Measurements from ENCODE around the gene LGR6. TPM values are rescaled to one million over a fixed set of nuclear protein-coding genes. Genes with fewer than 3 reads are reported as not detected.

The LGR6 gene
- total RNA-seq, 1 experiment from 2014 or later: 1.0 TPM

DNA sequence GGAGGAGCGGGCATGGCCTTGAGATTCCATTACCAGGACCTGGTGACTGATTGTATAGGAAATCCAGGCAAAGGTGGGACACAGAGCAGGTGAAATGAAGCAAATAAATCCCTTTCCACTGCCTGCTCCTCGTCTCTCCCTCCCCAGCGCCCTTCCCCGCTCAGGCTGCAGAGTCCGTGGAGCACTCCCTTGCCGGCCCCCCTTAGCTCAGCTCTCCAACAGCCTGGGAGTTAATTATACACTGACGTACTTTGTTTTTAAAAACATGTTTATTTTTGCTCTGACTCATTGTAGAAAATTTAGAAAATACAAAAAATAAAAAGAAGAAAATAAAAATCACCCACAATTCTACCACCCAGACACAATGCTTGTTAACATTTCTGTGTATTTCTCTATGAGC is 61.7 kb downstream of the LGR6 start:
- Histone ChIP-seq H2BK120ac (ENCODE audit: low read depth, low read length, poor library complexity, severe bottlenecking) (no peak overlapping the region), H3K56ac (ENCODE audit: insufficient read length, low read depth, low read length) (no peak overlapping the region), H3K4ac (ENCODE audit: low read depth, low read length) (no peak overlapping the region), H3T11ph (ENCODE audit: low read length) (no peak overlapping the region), H2BK20ac (ENCODE audit: low read depth, low read length, poor library complexity, severe bottlenecking) (no peak overlapping the region), H4K20me1 (ENCODE audit: control insufficient read depth, insufficient read depth, insufficient read length) (no peaks in the 10 kb centered on the region), H2AFZ (ENCODE audit: low read length) (no peak overlapping the region), H3K9me3 (ENCODE audit: control insufficient read depth, low read depth, low read length) (no peaks in the 10 kb centered on the region), H4K5ac (ENCODE audit: insufficient read length, low read depth, low read length) (no peak overlapping the region), H2AK5ac (ENCODE audit: insufficient read length, low read length) (no peak overlapping the region), H3K4me1 (ENCODE audit: insufficient read depth, low read length) (no peaks in the 10 kb centered on the region), H3K27ac (ENCODE audit: insufficient read length, low read depth, low read length) (no peak overlapping the region), H3K79me2 (ENCODE audit: insufficient read depth, low read length) (no peaks in the 10 kb centered on the region), H3K14ac (ENCODE audit: insufficient read depth, low read length) (no peak overlapping the region), H3K27me3 (ENCODE audit: insufficient read depth, low read length) (no peaks in the 10 kb centered on the region), H3K23me2 (ENCODE audit: insufficient read length, low read depth, low read length, poor library complexity, severe bottlenecking) (no peaks in the 10 kb centered on the region), H2BK12ac (ENCODE audit: insufficient read length, low read depth, low read length) (no peak overlapping the region), H4K91ac (ENCODE audit: insufficient read length, low read depth, low read length) (no peak overlapping the region), H3K9ac (ENCODE audit: extremely low read depth, insufficient read length, low read length) (no peak overlapping the region), H3K23ac (ENCODE audit: insufficient read length, low read depth, low read length) (no peak overlapping the region), H2BK15ac (ENCODE audit: low read depth, low read length) (no peak overlapping the region), H3K79me1 (ENCODE audit: insufficient read depth, low read depth, low read length, poor library complexity, severe bottlenecking) (no peaks in the 10 kb centered on the region), H2BK5ac (ENCODE audit: insufficient read length, low read length) (no peak overlapping the region), H4K8ac (replicated peaks; ENCODE audit: insufficient read length, low read depth, low read length) (no peak overlapping the region), H3K4me2 (ENCODE audit: insufficient read depth, insufficient read length, low read length) (no peak overlapping the region), H3K18ac (ENCODE audit: insufficient read length, low read depth, low read length) (no peak overlapping the region)
- Mint-ChIP-seq H3K4me1 (peaks cover 0 to 14% of the 10 kb centered on the region in 2 experiments; a peak in 2 of 4 replicates), H3K4me3 (no peak overlapping the region), H3K27me3 (ENCODE audit: low read depth) (peaks cover 11% of the 10 kb centered on the region), H3K9me3 (no peaks in the 10 kb centered on the region), H3K36me3 (ENCODE audit: insufficient read depth in 1 of 3, low read depth in 3 of 3) (no peaks in the 10 kb centered on the region), H3K27ac (no peak overlapping the region)
- WGBS (ENCODE audit: extremely low coverage, insufficient read length, low lambda C conversion rate): no CpG with 5 or more reads among the region's 7 CpGs
- TF ChIP-seq, protein P1, sequence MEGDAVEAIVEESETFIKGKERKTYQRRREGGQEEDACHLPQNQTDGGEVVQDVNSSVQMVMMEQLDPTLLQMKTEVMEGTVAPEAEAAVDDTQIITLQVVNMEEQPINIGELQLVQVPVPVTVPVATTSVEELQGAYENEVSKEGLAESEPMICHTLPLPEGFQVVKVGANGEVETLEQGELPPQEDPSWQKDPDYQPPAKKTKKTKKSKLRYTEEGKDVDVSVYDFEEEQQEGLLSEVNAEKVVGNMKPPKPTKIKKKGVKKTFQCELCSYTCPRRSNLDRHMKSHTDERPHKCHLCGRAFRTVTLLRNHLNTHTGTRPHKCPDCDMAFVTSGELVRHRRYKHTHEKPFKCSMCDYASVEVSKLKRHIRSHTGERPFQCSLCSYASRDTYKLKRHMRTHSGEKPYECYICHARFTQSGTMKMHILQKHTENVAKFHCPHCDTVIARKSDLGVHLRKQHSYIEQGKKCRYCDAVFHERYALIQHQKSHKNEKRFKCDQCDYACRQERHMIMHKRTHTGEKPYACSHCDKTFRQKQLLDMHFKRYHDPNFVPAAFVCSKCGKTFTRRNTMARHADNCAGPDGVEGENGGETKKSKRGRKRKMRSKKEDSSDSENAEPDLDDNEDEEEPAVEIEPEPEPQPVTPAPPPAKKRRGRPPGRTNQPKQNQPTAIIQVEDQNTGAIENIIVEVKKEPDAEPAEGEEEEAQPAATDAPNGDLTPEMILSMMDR (conservative IDR thresholded peaks at IDR 0.05): no peak
- no peak for DNase-seq

All from H9 (cell line).